Measurements from ENCODE around the gene MAGI2. TPM values are rescaled to one million over a fixed set of nuclear protein-coding genes. Genes with fewer than 3 reads are reported as not detected.

The MAGI2 gene
- total RNA-seq, 3 donors from 2014 or later (not counting 1 experiment from before 2014, with no cell fraction given), result 0.09 to 0.48 (median 0.27) TPM

- no peak overlapping the region for H3K27ac Mint-ChIP-seq
- Histone ChIP-seq H3K27me3 (ENCODE audit: control insufficient read depth, insufficient read depth, low read length) (no peaks in the 10 kb centered on the region), H3K36me3 (ENCODE audit: control insufficient read depth, insufficient read depth, low read length) (no peaks in the 10 kb centered on the region), H3K4me3 (ENCODE audit: low read length) (no peak overlapping the region), H3K9me3 (ENCODE audit: control insufficient read depth, insufficient read depth, low read length) (no peaks in the 10 kb centered on the region), H3K4me1 (ENCODE audit: control insufficient read depth, insufficient read depth, low read length) (no peaks in the 10 kb centered on the region), H3K27ac (ENCODE audit: low read length) (no peak overlapping the region)
- DNase-seq (no peak), ATAC-seq (no peak)
- WGBS (ENCODE audit: insufficient coverage), result 89% methylated on average over 7 of the region's 8 CpGs
- no peaks in the 10 kb centered on the region for H3K27me3 Mint-ChIP-seq (ENCODE audit: low read depth in 2 of 2)
- H3K9me3 Mint-ChIP-seq, result peaks cover 2% of the 10 kb centered on the region in 2 donors
- H3K4me1 Mint-ChIP-seq, result no peaks in the 10 kb centered on the region
- H3K36me3 Mint-ChIP-seq, result no peaks in the 10 kb centered on the region
- no peak overlapping the region for H3K4me3 Mint-ChIP-seq
- intact Hi-C loops (cut with micrococcal nuclease), result no loop called here
- TF ChIP-seq CTCF (IDR thresholded peaks at IDR 0.05), result no peak
These were observed 1119.7 kb downstream of the MAGI2 start for GRCh38 chr7:78333530-78334425.

GRCh38 chr7:78329001-78329655 lies 1124.3 kb downstream of the MAGI2 start:
- no peaks in the 10 kb centered on the region for H3K36me3 Mint-ChIP-seq
- Histone ChIP-seq H3K27ac (ENCODE audit: low read length) (no peak overlapping the region), H3K4me3 (ENCODE audit: low read length) (no peak overlapping the region), H3K27me3 (ENCODE audit: control insufficient read depth, insufficient read depth, low read length) (no peaks in the 10 kb centered on the region), H3K36me3 (ENCODE audit: control insufficient read depth, insufficient read depth, low read length) (no peaks in the 10 kb centered on the region), H3K4me1 (ENCODE audit: control insufficient read depth, insufficient read depth, low read length) (no peaks in the 10 kb centered on the region), H3K9me3 (ENCODE audit: control insufficient read depth, insufficient read depth, low read length) (no peaks in the 10 kb centered on the region)
- no peak overlapping the region for H3K27ac Mint-ChIP-seq
- no peaks in the 10 kb centered on the region for H3K27me3 Mint-ChIP-seq (ENCODE audit: low read depth in 2 of 2)
- no peaks in the 10 kb centered on the region for H3K4me1 Mint-ChIP-seq
- peaks cover 2% of the 10 kb centered on the region in 2 donors for H3K9me3 Mint-ChIP-seq
- no peak overlapping the region for H3K4me3 Mint-ChIP-seq
- no peak for TF ChIP-seq CTCF (IDR thresholded peaks at IDR 0.05)
- ATAC-seq, result no peak
- intact Hi-C loops (cut with micrococcal nuclease), result no loop called here
- WGBS (ENCODE audit: insufficient coverage), result no CpG with 5 or more reads among the region's 1 CpG
- DNase-seq, result no peak

GRCh38 chr7:78327718-78328117 lies 1125.7 kb downstream of the MAGI2 start:
- WGBS (ENCODE audit: insufficient coverage), result 100% methylated on average over 1 of the region's 1 CpG
- no peaks in the 10 kb centered on the region for H3K27me3 ChIP-seq (ENCODE audit: control insufficient read depth, insufficient read depth, low read length)
- H3K4me3 ChIP-seq (ENCODE audit: low read length), result no peak overlapping the region
- no peaks in the 10 kb centered on the region for H3K4me1 Mint-ChIP-seq
- no peak for DNase-seq
- H3K9me3 ChIP-seq (ENCODE audit: control insufficient read depth, insufficient read depth, low read length), result no peaks in the 10 kb centered on the region
- no peak overlapping the region for H3K27ac ChIP-seq (ENCODE audit: low read length)
- no peaks in the 10 kb centered on the region for H3K4me1 ChIP-seq (ENCODE audit: control insufficient read depth, insufficient read depth, low read length)
- no peak for TF ChIP-seq CTCF (IDR thresholded peaks at IDR 0.05)
- intact Hi-C loops (cut with micrococcal nuclease), result no loop called here
- no peaks in the 10 kb centered on the region for H3K36me3 Mint-ChIP-seq
- no peak for ATAC-seq
- H3K27ac Mint-ChIP-seq, result no peak overlapping the region
- no peaks in the 10 kb centered on the region for H3K27me3 Mint-ChIP-seq (ENCODE audit: low read depth in 2 of 2)
- peaks cover 2% of the 10 kb centered on the region in 2 donors for H3K9me3 Mint-ChIP-seq
- no peaks in the 10 kb centered on the region for H3K36me3 ChIP-seq (ENCODE audit: control insufficient read depth, insufficient read depth, low read length)
- H3K4me3 Mint-ChIP-seq, result no peak overlapping the region

All from natural killer cell (primary cell).